NT2/D1 (cell line): ENCODE measurements around the gene LDLRAD3.

Experiments
- SUZ12 ChIP-seq: IDR thresholded peaks from 2 replicates; pipeline ENCODE4 v1.6.1; 2011; ENCODE audit not compliant: insufficient read length, insufficient read depth; ENCODE audit errors: extremely low read depth
- YY1 ChIP-seq: IDR thresholded peaks from 2 replicates; pipeline ENCODE4 v1.6.1; 2011; ENCODE audit not compliant: insufficient read length, insufficient read depth
- ZNF274 ChIP-seq: IDR thresholded peaks from 2 replicates; pipeline ENCODE4 v1.6.1; 2011; ENCODE audit warnings: mild to moderate bottlenecking, low read depth, low read length

DNA sequence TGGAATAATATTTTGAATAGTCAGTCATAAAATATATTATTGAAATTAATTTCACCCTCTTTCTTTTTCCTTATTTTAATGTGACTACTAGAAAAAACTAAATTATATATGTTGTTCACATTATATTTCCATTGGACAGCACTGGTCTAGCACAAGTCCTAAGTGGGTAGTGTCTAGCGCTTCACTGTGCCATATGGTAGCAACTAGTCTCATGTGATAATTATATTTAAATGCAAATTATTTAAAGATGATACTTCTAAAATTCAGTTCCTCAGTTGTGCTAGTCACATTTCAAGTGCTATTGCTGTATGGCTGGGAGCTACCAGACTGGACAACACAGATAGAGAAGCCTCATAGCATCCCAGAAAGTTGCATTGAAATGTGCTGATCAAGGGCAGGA, 19.1 kb upstream of the LDLRAD3 start:
- TF ChIP-seq YY1 (no peak), ZNF274 (no peak), SUZ12 (no peak)
